Mucosa of rectum (tissue), 2 donors: ENCODE results near the gene KRT4.

ENCODE experiments used
- H3K27ac ChIP-seq, 2 donors: one replicate each; pipeline ENCODE4 v1.7.0; 2013; ENCODE audit warnings: inconsistent platforms in 2 of 2, low read depth in 2 of 2, low read length in 2 of 2
- H3K27me3 ChIP-seq, 2 donors: one replicate each; pipeline ENCODE4 v1.7.0; 2013; ENCODE audit warnings: low read length in 2 of 2; ENCODE audit not compliant: control insufficient read depth in 2 of 2, insufficient read depth in 2 of 2
- H3K36me3 ChIP-seq, 2 donors: one replicate each; pipeline ENCODE4 v1.7.0; 2013; ENCODE audit warnings: low read length in 2 of 2; ENCODE audit not compliant: control insufficient read depth in 2 of 2, insufficient read depth in 2 of 2
- H3K4me1 ChIP-seq, 2 donors: one replicate each; pipeline ENCODE4 v1.7.0; 2013; ENCODE audit warnings: low read length in 2 of 2, mild to moderate bottlenecking in 1 of 2; ENCODE audit not compliant: control insufficient read depth in 2 of 2, insufficient read depth in 2 of 2
- H3K4me3 ChIP-seq, 2 donors: one replicate each; pipeline ENCODE4 v1.7.0; 2013; ENCODE audit warnings: low read length in 2 of 2
- H3K9ac ChIP-seq, 2 donors: one replicate each; pipeline ENCODE4 v1.7.0; 2013; ENCODE audit warnings: low read length in 2 of 2, low read depth in 1 of 2, mild to moderate bottlenecking in 1 of 2
- H3K9me3 ChIP-seq, 2 donors: one replicate each; pipeline ENCODE4 v1.7.0; 2013; ENCODE audit warnings: low read length in 2 of 2; ENCODE audit not compliant: control insufficient read depth in 2 of 2
- donor health status: healthy.
- donor health status: Normal muscosa, but diverticular disease.

The KRT4 gene

DNA sequence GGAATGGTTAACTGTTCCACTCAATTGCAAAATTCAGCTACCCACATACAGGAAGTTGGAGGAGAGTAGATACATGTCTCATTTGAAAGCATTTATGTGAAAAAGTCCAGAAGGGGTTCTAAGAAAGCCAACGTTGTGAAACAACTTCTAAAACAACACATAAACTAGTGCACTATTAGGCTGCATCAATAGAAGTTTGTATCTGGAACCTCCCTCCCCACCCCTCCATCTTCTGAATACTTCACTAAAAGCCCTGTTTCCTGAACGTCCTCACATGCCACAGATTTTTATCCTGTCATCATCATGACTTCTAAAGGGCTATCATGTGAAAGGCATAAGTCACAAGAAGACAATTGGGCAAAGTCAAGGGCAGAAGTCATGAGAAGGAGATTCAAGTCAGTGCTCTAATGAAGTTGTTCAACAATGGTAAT, 14.7 kb upstream of the KRT4 start:
- Histone ChIP-seq H3K4me3 (no peak overlapping the region), H3K9ac (no peak overlapping the region), H3K27ac (no peak overlapping the region), H3K4me1 (no peaks in the 10 kb centered on the region), H3K27me3 (no peaks in the 10 kb centered on the region), H3K36me3 (no peaks in the 10 kb centered on the region), H3K9me3 (no peaks in the 10 kb centered on the region)

DNA sequence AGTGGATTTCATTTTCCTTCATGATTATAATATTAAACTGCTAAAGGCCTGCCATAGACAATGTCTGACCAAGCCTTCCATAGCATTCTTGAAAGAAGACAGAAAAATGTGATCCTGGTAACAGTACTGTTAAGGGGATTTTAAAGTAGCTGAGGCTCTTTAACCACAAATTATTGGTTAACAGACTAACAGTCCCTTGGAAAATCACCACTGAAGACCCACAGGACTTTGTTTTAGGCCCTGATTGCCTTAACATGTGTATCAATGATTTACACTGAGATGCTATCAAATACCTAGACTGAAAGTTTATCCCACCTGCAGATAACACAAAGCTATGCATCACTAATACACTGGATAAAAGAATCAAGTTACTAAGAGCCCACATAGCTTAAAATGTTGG, 14.2 kb upstream of the KRT4 start:
- Histone ChIP-seq H3K9ac (no peak overlapping the region), H3K27ac (no peak overlapping the region), H3K9me3 (no peaks in the 10 kb centered on the region), H3K36me3 (no peaks in the 10 kb centered on the region), H3K4me1 (no peaks in the 10 kb centered on the region), H3K4me3 (no peak overlapping the region), H3K27me3 (no peaks in the 10 kb centered on the region)

DNA sequence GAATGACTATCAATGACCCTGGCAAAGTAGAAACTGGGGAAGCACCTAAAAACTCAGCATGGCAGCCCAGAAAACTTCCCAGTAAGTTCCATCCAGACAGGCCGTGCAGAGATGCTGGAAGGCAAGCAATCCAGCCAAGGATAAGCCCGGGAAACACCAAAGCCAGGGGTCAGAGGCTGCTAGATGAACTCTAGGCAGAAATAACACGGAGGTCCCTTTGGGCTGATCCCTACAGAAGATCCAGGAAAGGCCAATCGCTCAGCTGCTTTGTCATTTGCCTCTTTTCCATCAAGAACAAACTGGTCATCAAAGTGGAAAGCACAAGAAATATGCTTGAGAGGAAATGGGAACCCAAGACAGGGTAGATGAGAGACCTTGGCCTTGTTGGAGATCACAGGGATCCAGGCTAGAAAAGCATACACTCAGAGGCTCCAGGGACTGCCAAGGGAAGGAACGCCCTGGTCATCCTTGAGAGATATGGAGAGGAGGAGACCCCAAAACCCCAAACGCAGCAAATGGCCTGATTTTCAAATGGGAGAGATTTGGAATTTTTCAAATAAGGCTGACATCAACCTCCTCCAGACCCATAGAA, 13.7 kb upstream of the KRT4 start:
- no peaks in the 10 kb centered on the region for H3K9me3 ChIP-seq
- H3K27me3 ChIP-seq = no peaks in the 10 kb centered on the region
- H3K9ac ChIP-seq = no peak overlapping the region

DNA sequence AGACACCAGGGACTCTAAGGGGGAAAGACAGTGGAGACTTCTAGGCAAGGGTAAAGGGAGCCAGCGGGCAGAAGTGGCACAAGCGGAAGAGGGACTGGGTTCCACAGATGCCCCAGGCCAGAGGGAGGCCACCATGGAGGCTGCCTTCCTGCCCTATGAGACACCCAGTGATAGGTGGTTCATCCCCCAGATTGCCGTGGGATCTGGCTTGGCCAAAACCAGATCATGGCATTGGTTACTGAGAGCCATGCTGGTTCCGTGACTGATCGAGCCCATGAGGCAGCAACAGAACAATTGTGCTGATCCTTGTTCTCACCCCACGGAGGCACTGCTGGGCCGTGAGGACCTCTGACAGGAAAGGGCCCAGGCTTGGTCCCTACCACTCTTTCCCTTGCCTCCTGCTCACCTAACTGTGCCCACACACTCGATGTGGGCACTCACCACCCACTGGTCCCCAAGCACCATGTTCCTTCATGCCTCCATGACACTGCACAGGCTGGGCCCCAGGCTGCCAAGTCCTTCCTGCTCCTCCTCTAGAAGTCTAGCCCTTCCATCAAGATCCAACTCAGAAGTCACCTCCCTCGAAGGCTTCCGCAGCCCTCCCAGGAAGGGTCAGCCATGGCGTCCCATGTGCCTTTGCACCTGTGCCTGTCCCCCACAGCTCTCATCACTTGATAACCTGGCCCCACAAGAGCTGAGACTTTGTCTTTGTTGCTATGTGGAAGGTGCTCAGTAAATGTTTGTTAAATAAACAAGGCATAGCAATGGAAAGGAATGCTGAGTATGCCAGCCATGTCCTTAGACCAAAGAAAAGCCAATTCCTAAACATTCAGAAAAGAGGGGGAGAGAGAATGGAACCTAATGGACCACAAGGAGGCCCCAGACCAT, 12.9 kb upstream of the KRT4 start:
- no peak overlapping the region for H3K9ac ChIP-seq
- peaks cover 3 to 5% of the 10 kb centered on the region in 2 donors for H3K4me1 ChIP-seq
- H3K4me3 ChIP-seq = no peak overlapping the region
- H3K36me3 ChIP-seq = no peaks in the 10 kb centered on the region
- no peaks in the 10 kb centered on the region for H3K9me3 ChIP-seq
- H3K27ac ChIP-seq = no peak overlapping the region
- H3K27me3 ChIP-seq = no peaks in the 10 kb centered on the region

More for the DNA sequence above, 13.7 kb upstream of the KRT4 start:
- H3K27ac ChIP-seq = no peak overlapping the region
- no peaks in the 10 kb centered on the region for H3K4me1 ChIP-seq
- H3K4me3 ChIP-seq = no peak overlapping the region
- H3K36me3 ChIP-seq = no peaks in the 10 kb centered on the region

DNA sequence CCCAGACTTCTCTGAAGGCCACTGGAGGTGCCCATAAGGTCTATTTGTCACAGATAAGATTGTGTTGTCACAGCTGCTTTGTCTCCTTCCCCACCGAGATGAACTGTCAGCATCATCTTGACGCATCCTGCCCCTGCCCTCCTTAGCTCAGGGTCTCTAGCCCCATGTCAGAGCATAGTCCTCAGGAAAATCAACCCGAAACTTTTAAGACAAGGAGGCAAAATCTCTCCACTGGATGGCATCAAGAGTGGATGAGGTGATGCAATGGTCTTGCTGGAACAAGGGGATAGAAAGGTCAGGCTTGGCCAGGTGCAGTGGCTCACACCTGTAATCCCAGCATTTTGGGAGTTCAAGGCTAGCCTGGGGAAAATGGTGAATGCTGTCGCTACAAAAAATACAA, 12.0 kb upstream of the KRT4 start:
- H3K27ac ChIP-seq = no peak overlapping the region
- no peaks in the 10 kb centered on the region for H3K9me3 ChIP-seq
- no peak overlapping the region for H3K4me3 ChIP-seq
- no peak overlapping the region for H3K9ac ChIP-seq
- H3K36me3 ChIP-seq = no peaks in the 10 kb centered on the region
- peaks cover 3 to 5% of the 10 kb centered on the region in 2 donors for H3K4me1 ChIP-seq
- H3K27me3 ChIP-seq = no peaks in the 10 kb centered on the region

DNA sequence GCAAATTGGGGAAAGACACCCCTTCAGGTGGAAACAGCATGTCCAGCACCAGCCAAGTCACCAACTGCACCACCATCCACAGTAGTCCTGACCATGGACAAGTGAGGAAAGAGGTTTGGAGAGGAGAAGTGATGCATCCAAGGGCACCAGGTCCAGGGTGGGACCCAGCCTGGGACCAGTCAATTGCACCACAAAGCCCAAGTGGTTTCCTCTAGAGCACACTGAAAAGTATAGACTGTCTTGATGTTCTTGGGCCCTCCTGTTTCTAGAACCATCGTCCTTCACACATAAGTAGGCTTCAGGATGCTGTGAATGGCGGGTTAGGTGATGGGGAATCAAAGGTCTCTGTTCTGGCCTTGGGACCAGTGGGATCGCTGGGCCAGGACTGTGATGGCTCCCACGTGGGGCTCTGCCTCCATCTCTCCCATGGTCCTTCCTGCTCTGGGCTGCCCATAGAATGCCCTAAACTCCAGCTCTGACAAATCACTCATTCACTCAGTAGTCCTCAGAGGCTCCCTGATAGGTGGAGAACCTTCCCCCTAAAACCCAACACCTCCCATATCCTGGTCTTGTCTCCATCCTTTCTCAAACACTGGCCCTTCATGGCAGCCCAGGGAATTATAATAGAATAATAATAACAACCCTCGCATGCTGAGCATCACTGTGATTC, 11.0 kb upstream of the KRT4 start:
- Histone ChIP-seq H3K4me1 (peaks cover 3 to 5% of the 10 kb centered on the region in 2 donors), H3K27ac (no peak overlapping the region), H3K36me3 (no peaks in the 10 kb centered on the region), H3K9me3 (no peaks in the 10 kb centered on the region), H3K4me3 (no peak overlapping the region), H3K27me3 (no peaks in the 10 kb centered on the region), H3K9ac (no peak overlapping the region)

DNA sequence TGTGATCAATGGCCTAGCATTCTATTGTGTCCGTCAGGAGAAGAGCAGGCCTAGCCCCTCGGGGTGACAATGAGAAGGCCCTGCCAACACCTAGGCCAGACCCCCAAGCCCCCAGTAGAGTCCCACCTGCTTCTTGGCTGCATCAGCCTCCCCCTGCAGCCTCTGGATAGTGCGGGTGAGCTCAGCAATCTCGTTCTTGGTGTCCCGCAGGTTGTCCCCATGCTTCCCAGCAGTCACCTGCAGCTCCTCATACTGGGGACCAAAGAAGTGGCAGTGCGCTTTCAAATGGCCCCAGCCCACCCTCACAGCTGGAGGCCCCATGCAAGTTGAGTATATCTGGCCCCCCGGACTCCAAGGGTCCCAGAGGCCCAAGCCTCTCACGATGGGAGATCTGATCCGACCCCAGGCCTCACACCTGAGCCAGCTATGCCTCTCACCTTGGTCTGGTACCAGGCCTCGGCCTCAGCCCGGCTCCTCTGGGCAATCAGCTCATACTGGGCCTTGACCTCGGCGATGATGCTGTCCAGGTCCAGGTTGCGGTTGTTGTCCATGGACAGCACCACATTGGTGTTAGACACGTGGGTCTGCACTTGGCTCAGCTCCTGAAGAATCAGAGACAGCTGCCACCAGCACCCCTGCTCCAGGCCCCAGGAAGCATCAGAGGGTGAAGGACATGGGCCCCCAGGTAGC, 10.0 kb upstream of the KRT4 start:
- Histone ChIP-seq H3K4me1 (peaks cover 3 to 5% of the 10 kb centered on the region in 2 donors), H3K27ac (no peak overlapping the region), H3K4me3 (no peak overlapping the region), H3K9me3 (no peaks in the 10 kb centered on the region), H3K36me3 (no peaks in the 10 kb centered on the region), H3K27me3 (no peaks in the 10 kb centered on the region), H3K9ac (no peak overlapping the region)

DNA sequence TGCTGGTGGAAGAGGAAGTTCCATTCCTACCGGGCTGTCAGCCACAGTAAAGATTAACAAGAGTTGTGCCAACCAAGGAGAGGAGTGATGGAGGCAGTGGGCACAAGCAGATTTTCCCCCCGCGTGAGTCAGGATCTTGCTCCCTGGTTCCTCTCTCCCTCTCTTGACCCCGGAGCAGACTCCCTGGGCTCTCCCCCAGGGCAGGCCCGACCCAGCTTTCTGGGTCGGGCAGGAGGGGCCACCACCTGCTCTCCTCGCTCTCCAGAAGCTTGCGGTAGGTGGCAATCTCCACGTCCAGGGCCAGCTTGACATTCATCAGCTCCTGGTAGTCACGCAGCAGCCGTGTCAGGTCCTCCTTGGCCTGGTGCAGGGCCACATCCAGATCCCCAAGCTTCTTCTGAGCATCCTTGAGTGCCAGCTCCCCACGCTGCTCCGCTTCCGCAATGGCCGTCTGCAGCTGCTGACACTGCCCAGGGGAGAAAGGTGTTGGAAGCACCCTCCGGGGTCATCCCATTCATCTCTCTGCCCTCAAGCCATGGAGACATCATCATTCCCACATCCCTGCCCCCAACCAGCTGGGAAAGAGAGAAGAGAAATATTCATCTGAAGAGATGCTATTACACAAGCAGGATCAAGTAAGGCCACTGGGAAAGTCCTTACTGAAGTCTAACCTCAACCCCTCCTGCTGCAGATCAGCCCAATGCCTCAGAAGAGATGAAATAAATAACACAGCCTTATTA, 9.0 kb upstream of the KRT4 start:
- Histone ChIP-seq H3K9me3 (no peaks in the 10 kb centered on the region), H3K4me3 (no peak overlapping the region), H3K27ac (no peak overlapping the region), H3K36me3 (no peaks in the 10 kb centered on the region), H3K9ac (no peak overlapping the region), H3K4me1 (peaks cover 3 to 5% of the 10 kb centered on the region in 2 donors), H3K27me3 (no peaks in the 10 kb centered on the region)

DNA sequence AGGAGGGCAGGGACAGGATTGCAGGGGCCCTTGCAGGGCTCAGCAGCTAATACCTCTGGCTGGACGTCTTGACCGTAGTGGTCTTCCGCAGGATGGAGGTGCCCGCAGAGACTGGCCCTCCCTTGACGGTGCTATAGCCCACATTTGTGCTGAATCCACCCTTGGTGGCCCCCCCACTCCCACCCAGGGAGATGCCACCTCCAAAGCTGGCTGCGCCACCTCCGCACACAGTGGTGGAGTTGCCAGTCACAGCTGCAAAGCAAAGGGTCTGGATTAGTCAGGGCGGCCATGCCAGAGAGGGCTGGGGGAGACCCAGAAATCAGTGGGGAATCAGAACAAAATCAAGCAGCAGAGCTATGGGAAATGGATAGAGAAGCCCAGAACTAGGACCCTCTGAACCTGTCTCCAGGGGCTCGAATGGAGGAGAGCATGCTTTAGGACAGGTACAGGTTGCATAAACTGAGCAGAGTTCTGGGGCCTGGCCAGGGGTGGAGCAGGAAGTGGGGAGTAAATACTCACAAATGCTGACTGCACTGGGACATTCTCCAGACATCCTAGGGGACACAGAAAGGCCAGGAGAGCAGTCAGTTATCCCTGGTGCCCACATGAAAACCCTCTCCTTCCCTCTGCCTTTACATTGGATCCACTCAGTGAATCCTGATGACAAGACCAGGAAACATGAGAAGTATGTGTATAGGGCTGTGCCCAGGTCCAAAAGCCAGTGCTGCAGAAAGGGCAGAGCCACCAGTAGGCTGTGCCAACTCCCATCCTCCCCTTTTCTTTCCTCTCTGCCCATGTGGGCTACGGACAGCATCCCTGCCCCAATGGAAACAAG, 8.1 kb upstream of the KRT4 start:
- H3K27ac ChIP-seq = no peak overlapping the region
- no peaks in the 10 kb centered on the region for H3K27me3 ChIP-seq

More for the DNA sequence above, 8.1 kb upstream of the KRT4 start:
- no peaks in the 10 kb centered on the region for H3K36me3 ChIP-seq
- peaks cover 3 to 5% of the 10 kb centered on the region in 2 donors for H3K4me1 ChIP-seq
- H3K9ac ChIP-seq = no peak overlapping the region
- no peaks in the 10 kb centered on the region for H3K9me3 ChIP-seq
- H3K4me3 ChIP-seq = no peak overlapping the region
